H9 (cell line): Measurements from ENCODE around the gene ARHGAP22. TPM values are rescaled to one million over a fixed set of nuclear protein-coding genes. Genes with fewer than 3 reads are reported as not detected.

ENCODE experiments used
- DNase-seq: peaks from one replicate; pipeline ENCODE4 v3.0.0-alpha.2; 2017
- H2AFZ ChIP-seq: one replicate; pipeline ENCODE4 v1.6.1; 2013; ENCODE audit warnings: mild to moderate bottlenecking, low read length, control low read depth, moderate library complexity
- H2AK5ac ChIP-seq: 2 replicates; pipeline ENCODE4 v1.6.1; 2013; ENCODE audit warnings: low read length, control low read depth, mixed read lengths; ENCODE audit not compliant: insufficient read length
- H2BK120ac ChIP-seq: one replicate; pipeline ENCODE4 v1.6.1; 2013; ENCODE audit warnings: low read depth, mild to moderate bottlenecking, low read length, control low read depth, inconsistent platforms; ENCODE audit not compliant: poor library complexity, severe bottlenecking
- H2BK12ac ChIP-seq: 2 replicates; pipeline ENCODE4 v1.6.1; 2013; ENCODE audit warnings: low read length, control low read depth, mixed read lengths, low read depth; ENCODE audit not compliant: insufficient read length
- H2BK15ac ChIP-seq: 2 replicates; pipeline ENCODE4 v1.6.1; 2013; ENCODE audit warnings: low read depth, low read length, control low read depth
- H2BK20ac ChIP-seq: one replicate; pipeline ENCODE4 v1.6.1; 2013; ENCODE audit warnings: low read depth, mild to moderate bottlenecking, low read length, control low read depth, inconsistent platforms; ENCODE audit not compliant: poor library complexity, severe bottlenecking
- H2BK5ac ChIP-seq: 2 replicates; pipeline ENCODE4 v1.6.1; 2013; ENCODE audit warnings: low read length, control low read depth, mixed read lengths; ENCODE audit not compliant: insufficient read length
- H3K14ac ChIP-seq: 2 replicates; pipeline ENCODE4 v1.6.1; 2013; ENCODE audit warnings: low read length, control low read depth; ENCODE audit not compliant: insufficient read depth
- H3K18ac ChIP-seq: 2 replicates; pipeline ENCODE4 v1.6.1; 2013; ENCODE audit warnings: low read depth, mild to moderate bottlenecking, mixed read lengths, low read length, control low read depth; ENCODE audit not compliant: insufficient read length
- H3K23ac ChIP-seq: 2 replicates; pipeline ENCODE4 v1.6.1; 2013; ENCODE audit warnings: low read length, control low read depth, mixed read lengths, low read depth; ENCODE audit not compliant: insufficient read length
- H3K23me2 ChIP-seq: 2 replicates; pipeline ENCODE4 v1.6.1; 2013; ENCODE audit warnings: low read depth, mild to moderate bottlenecking, mixed read lengths, low read length, control low read depth; ENCODE audit not compliant: insufficient read length, poor library complexity, severe bottlenecking
- H3K27ac ChIP-seq: 2 replicates; pipeline ENCODE4 v1.5.1; 2013; ENCODE audit warnings: low read length, control low read depth, mixed read lengths, low read depth; ENCODE audit not compliant: insufficient read length
- H3K27me3 ChIP-seq: 2 replicates; pipeline ENCODE4 v1.6.1; 2013; ENCODE audit warnings: low read length, control low read depth, inconsistent platforms; ENCODE audit not compliant: insufficient read depth
- H3K4ac ChIP-seq: 2 replicates; pipeline ENCODE4 v1.6.1; 2013; ENCODE audit warnings: low read depth, mild to moderate bottlenecking, control low read depth, inconsistent platforms, low read length, moderate library complexity
- H3K4me1 ChIP-seq: 2 replicates; pipeline ENCODE4 v1.6.1; 2013; ENCODE audit warnings: low read length, control low read depth, inconsistent platforms; ENCODE audit not compliant: insufficient read depth
- H3K4me2 ChIP-seq: 2 replicates; pipeline ENCODE4 v1.6.1; 2013; ENCODE audit warnings: low read length, control low read depth, mixed read lengths; ENCODE audit not compliant: insufficient read length, insufficient read depth
- H3K56ac ChIP-seq: 2 replicates; pipeline ENCODE4 v1.6.1; 2013; ENCODE audit warnings: low read depth, mild to moderate bottlenecking, mixed read lengths, low read length, control low read depth; ENCODE audit not compliant: insufficient read length
- H3K79me1 ChIP-seq: 2 replicates; pipeline ENCODE4 v1.6.1; 2013; ENCODE audit warnings: low read depth, mild to moderate bottlenecking, moderate library complexity, low read length, control low read depth, inconsistent platforms; ENCODE audit not compliant: insufficient read depth, poor library complexity, severe bottlenecking
- H3K79me2 ChIP-seq: 2 replicates; pipeline ENCODE4 v1.6.1; 2013; ENCODE audit warnings: low read length, control low read depth, inconsistent platforms; ENCODE audit not compliant: insufficient read depth
- H3K9ac ChIP-seq: 2 replicates; pipeline ENCODE4 v1.6.1; 2013; ENCODE audit warnings: low read length, control low read depth, mixed read lengths; ENCODE audit not compliant: insufficient read length; ENCODE audit errors: extremely low read depth
- H3K9me3 ChIP-seq: one replicate; pipeline ENCODE4 v1.6.1; 2013; ENCODE audit warnings: low read depth, low read length, inconsistent platforms; ENCODE audit not compliant: control insufficient read depth
- H3T11ph ChIP-seq: one replicate; pipeline ENCODE4 v1.6.1; 2013; ENCODE audit warnings: mild to moderate bottlenecking, low read length, control low read depth, inconsistent platforms
- H4K20me1 ChIP-seq: one replicate; pipeline ENCODE4 v1.6.1; 2013; ENCODE audit not compliant: control insufficient read depth, insufficient read length, insufficient read depth
- H4K5ac ChIP-seq: 2 replicates; pipeline ENCODE4 v1.6.1; 2013; ENCODE audit warnings: low read depth, mild to moderate bottlenecking, mixed read lengths, low read length, control low read depth; ENCODE audit not compliant: insufficient read length
- H4K8ac ChIP-seq: replicated peaks from 2 replicates; pipeline ENCODE4 v1.6.1; 2013; ENCODE audit warnings: low read length, control low read depth, mixed read lengths, low read depth; ENCODE audit not compliant: insufficient read length
- H4K91ac ChIP-seq: 2 replicates; pipeline ENCODE4 v1.6.1; 2013; ENCODE audit warnings: low read depth, mild to moderate bottlenecking, moderate library complexity, mixed read lengths, low read length, control low read depth; ENCODE audit not compliant: insufficient read length
- H3K27ac Mint-ChIP-seq, 3 experiments: 2 replicates in 2 of 3; 3 replicates in 1 of 3; pipeline ENCODE4 v1.8.0; 2020 to 2021; ENCODE audit warnings: mixed read lengths in 3 of 3, mild to moderate bottlenecking in 1 of 3, moderate library complexity in 1 of 3
- H3K27me3 Mint-ChIP-seq: 2 replicates; pipeline ENCODE4 v1.8.0; 2021; ENCODE audit warnings: low read depth, mild to moderate bottlenecking, moderate library complexity, mixed read lengths
- H3K36me3 Mint-ChIP-seq, 3 experiments: 2 replicates in 2 of 3; 3 replicates in 1 of 3; pipeline ENCODE4 v1.8.0; 2020 to 2021; ENCODE audit warnings: low read depth in 3 of 3, mixed read lengths in 3 of 3; ENCODE audit not compliant: insufficient read depth in 1 of 3
- H3K4me1 Mint-ChIP-seq, 2 experiments: 2 replicates each; pipeline ENCODE4 v1.8.0; 2020; ENCODE audit warnings: mixed read lengths in 2 of 2
- H3K4me3 Mint-ChIP-seq, 2 experiments: 2 replicates in 1 of 2; 3 replicates in 1 of 2; pipeline ENCODE4 v1.8.0; 2020 to 2021; ENCODE audit warnings: mild to moderate bottlenecking in 2 of 2, mixed read lengths in 2 of 2, moderate library complexity in 1 of 2
- H3K9me3 Mint-ChIP-seq, 2 experiments: 2 replicates in 1 of 2; 3 replicates in 1 of 2; pipeline ENCODE4 v1.8.0; 2020; ENCODE audit warnings: mild to moderate bottlenecking in 2 of 2, mixed read lengths in 2 of 2, moderate library complexity in 1 of 2
- CTCF ChIP-seq: fragments of 200-600 bp; sonication (generic); conservative IDR thresholded peaks from 3 replicates; pipeline ENCODE4 v1.8.0; 2021; ENCODE audit warnings: antibody characterized with exemption, mild to moderate bottlenecking
- WGBS: extraction: QIAGEN DNeasy Blood & Tissue Kit; methylation state at CpG from one replicate; pipeline ENCODE4 v1.1.7; 2013; ENCODE audit warnings: missing lambda C conversion rate, low lambda C conversion rate, mixed read lengths; ENCODE audit not compliant: insufficient read length; ENCODE audit errors: extremely low coverage; 5-methylcytosine and 5-hydroxymethylcytosine counted together
- total RNA-seq: library from RNA; stranded (reverse); gene quantifications from 2 replicates; pipeline ENCODE4 v1.2.1, GENCODE V29; 2021

Gene ARHGAP22
- total RNA-seq, 1 experiment from 2014 or later: 7.4 TPM

GRCh38 chr10:48522011-48522765 is 82.7 kb downstream of the ARHGAP22 start:
- Histone ChIP-seq H2BK15ac (no peak overlapping the region), H4K20me1 (no peaks in the 10 kb centered on the region), H2BK12ac (no peak overlapping the region), H2BK120ac (no peak overlapping the region), H3K27ac (no peak overlapping the region), H3K56ac (no peak overlapping the region), H3K79me1 (no peaks in the 10 kb centered on the region), H2AK5ac (no peak overlapping the region), H3K18ac (no peak overlapping the region), H4K91ac (no peak overlapping the region), H3K27me3 (no peaks in the 10 kb centered on the region), H3K4me1 (no peaks in the 10 kb centered on the region), H3T11ph (no peak overlapping the region), H3K23ac (no peak overlapping the region), H3K9me3 (no peaks in the 10 kb centered on the region), H2BK20ac (no peak overlapping the region), H3K23me2 (peaks cover 6% of the 10 kb centered on the region), H3K4ac (no peak overlapping the region), H4K8ac (no peak overlapping the region), H3K79me2 (peaks cover 4% of the 10 kb centered on the region; the same call in 1 of the 2 replicates), H2AFZ (no peak overlapping the region), H4K5ac (no peak overlapping the region), H3K14ac (no peak overlapping the region), H3K4me2 (no peak overlapping the region), H2BK5ac (no peak overlapping the region), H3K9ac (no peak overlapping the region)
- peak overlapping the region in 1 of 2 experiments; percentile 88; a peak in 1 of 5 replicates for H3K4me3 Mint-ChIP-seq
- WGBS: no CpG with 5 or more reads among the region's 7 CpGs
- H3K27me3 Mint-ChIP-seq: peaks cover 11% of the 10 kb centered on the region
- H3K4me1 Mint-ChIP-seq: peaks cover 37 to 40% of the 10 kb centered on the region in 2 experiments
- peaks cover 2 to 3% of the 10 kb centered on the region in 2 experiments; a peak in 3 of 5 replicates for H3K9me3 Mint-ChIP-seq
- no peak for DNase-seq
- H3K36me3 Mint-ChIP-seq: peaks cover 0 to 2% (median under 1%) of the 10 kb centered on the region in 3 experiments; a peak in 3 of 7 replicates
- TF ChIP-seq CTCF: no peak
- H3K27ac Mint-ChIP-seq: no peak overlapping the region
